Osteocyte (in vitro differentiated cells): ENCODE measurements around the gene MKRN2. TPM values are rescaled to one million over a fixed set of nuclear protein-coding genes. Genes with fewer than 3 reads are reported as not detected.

Experiments
- DNase-seq: peaks from one replicate; pipeline ENCODE4 v3.0.0; 2021; ENCODE audit warnings: mixed read lengths; ENCODE audit not compliant: unreplicated experiment; ENCODE audit errors: extremely low spot score
- H3K27ac Mint-ChIP-seq: one replicate; pipeline ENCODE4 v1.8.0; 2021; ENCODE audit warnings: mild to moderate bottlenecking, mixed read lengths; ENCODE audit not compliant: unreplicated experiment
- H3K27me3 Mint-ChIP-seq: one replicate; pipeline ENCODE4 v1.8.0; 2021; ENCODE audit warnings: mixed read lengths; ENCODE audit not compliant: unreplicated experiment
- H3K36me3 Mint-ChIP-seq: one replicate; pipeline ENCODE4 v1.8.0; 2021; ENCODE audit warnings: mixed read lengths; ENCODE audit not compliant: unreplicated experiment
- H3K4me1 Mint-ChIP-seq: one replicate; pipeline ENCODE4 v1.8.0; 2021; ENCODE audit warnings: mixed read lengths; ENCODE audit not compliant: unreplicated experiment
- H3K4me3 Mint-ChIP-seq: one replicate; pipeline ENCODE4 v1.8.0; 2021; ENCODE audit warnings: mild to moderate bottlenecking, moderate library complexity, mixed read lengths; ENCODE audit not compliant: unreplicated experiment
- H3K9me3 Mint-ChIP-seq: one replicate; pipeline ENCODE4 v1.8.0; 2021; ENCODE audit warnings: mixed read lengths; ENCODE audit not compliant: unreplicated experiment
- CTCF ChIP-seq: fragments of 200-600 bp; sonication (generic); IDR thresholded peaks from 2 replicates; pipeline ENCODE4 v1.5.0; 2021; ENCODE audit warnings: antibody characterized with exemption, mild to moderate bottlenecking, moderate library complexity
- total RNA-seq: library from RNA; stranded (reverse); gene quantifications from 2 replicates; pipeline ENCODE4 v1.2.1, GENCODE V29; 2021

MKRN2 gene
- total RNA-seq, 1 donor from 2014 or later = 32.4 TPM

- Mint-ChIP-seq H3K27me3 (no peaks in the 10 kb centered on the region), H3K36me3 (peaks cover 8% of the 10 kb centered on the region), H3K4me1 (peaks cover 32% of the 10 kb centered on the region), H3K4me3 (no peak overlapping the region), H3K9me3 (no peaks in the 10 kb centered on the region), H3K27ac (no peak overlapping the region)
- DNase-seq = no peak
- TF ChIP-seq CTCF = no peak
These were observed 44.3 kb upstream of the MKRN2 start for GRCh38 chr3:12512534-12513118.

DNA sequence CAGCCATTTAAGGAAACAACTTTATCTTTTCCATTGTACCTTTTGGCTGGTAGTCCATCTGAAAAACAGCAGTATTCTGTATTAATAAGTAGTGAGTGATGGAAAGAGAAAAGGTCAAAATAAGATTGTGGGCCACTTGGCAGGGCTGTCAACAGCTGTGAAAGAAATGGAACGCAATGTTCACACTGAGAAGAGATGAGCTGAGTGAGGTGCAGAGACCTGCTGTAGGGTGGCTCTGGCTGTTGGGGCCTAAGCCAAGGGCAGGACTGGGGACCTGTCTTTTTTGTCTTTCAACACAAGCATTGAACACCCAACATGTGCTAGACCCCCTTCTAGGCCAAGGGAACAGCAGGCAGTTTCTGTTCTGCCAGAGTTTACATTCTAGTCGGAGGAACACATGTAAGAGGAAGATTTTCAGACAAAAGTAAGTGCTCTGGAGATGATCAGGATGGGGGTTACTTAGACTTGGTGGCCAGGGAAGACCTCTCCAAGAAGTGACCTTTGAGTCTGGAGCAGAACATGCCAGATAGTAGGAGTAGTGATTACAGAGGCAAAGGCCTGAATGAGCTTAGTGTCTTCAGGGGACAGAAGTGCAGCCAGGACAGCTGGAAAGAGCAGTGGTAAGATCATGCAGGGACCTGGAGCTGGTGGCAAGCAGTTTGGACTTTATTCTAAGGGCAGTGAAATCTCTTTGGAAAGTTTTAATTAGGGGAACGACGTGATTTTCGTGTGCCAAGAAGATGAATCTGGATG, 43.0 kb upstream of the MKRN2 start:
- no peak for DNase-seq
- H3K9me3 Mint-ChIP-seq = no peaks in the 10 kb centered on the region
- peaks cover 20% of the 10 kb centered on the region for H3K4me1 Mint-ChIP-seq
- peaks cover 8% of the 10 kb centered on the region for H3K36me3 Mint-ChIP-seq
- no peak overlapping the region for H3K27ac Mint-ChIP-seq
- H3K4me3 Mint-ChIP-seq = no peak overlapping the region
- H3K27me3 Mint-ChIP-seq = no peaks in the 10 kb centered on the region
- TF ChIP-seq CTCF = no peak

- H3K4me3 Mint-ChIP-seq = no peak overlapping the region
- H3K27ac Mint-ChIP-seq = no peak overlapping the region
- peaks cover 6% of the 10 kb centered on the region for H3K4me1 Mint-ChIP-seq
- no peaks in the 10 kb centered on the region for H3K27me3 Mint-ChIP-seq
- TF ChIP-seq CTCF = no peak
- DNase-seq = no peak
- H3K9me3 Mint-ChIP-seq = no peaks in the 10 kb centered on the region
- peaks cover 8% of the 10 kb centered on the region for H3K36me3 Mint-ChIP-seq
These were observed 41.3 kb upstream of the MKRN2 start for GRCh38 chr3:12515631-12516030.

DNA sequence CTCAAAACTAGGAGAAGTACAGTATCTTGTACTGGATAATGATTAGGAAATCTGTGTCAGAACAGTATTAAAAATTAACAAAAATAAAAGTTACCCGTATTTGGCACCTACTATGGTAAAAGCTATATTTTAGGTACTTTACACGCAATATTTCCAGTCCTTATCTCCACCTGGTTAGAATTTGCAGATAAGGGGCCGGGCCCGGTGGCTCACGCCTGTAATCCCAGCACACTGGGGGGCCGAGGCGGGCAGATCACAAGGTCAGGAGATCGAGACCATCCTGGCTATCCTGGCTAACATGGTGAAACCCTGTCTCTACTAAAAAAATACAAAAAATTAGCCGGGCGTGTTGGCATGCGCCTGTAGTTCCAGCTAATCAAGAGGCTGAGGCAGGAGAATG, 40.0 kb upstream of the MKRN2 start:
- Mint-ChIP-seq H3K27ac (no peak overlapping the region), H3K9me3 (no peaks in the 10 kb centered on the region), H3K4me3 (no peak overlapping the region), H3K36me3 (peaks cover 12% of the 10 kb centered on the region), H3K4me1 (no peaks in the 10 kb centered on the region), H3K27me3 (no peaks in the 10 kb centered on the region)
- TF ChIP-seq CTCF = no peak
- DNase-seq = no peak

DNA sequence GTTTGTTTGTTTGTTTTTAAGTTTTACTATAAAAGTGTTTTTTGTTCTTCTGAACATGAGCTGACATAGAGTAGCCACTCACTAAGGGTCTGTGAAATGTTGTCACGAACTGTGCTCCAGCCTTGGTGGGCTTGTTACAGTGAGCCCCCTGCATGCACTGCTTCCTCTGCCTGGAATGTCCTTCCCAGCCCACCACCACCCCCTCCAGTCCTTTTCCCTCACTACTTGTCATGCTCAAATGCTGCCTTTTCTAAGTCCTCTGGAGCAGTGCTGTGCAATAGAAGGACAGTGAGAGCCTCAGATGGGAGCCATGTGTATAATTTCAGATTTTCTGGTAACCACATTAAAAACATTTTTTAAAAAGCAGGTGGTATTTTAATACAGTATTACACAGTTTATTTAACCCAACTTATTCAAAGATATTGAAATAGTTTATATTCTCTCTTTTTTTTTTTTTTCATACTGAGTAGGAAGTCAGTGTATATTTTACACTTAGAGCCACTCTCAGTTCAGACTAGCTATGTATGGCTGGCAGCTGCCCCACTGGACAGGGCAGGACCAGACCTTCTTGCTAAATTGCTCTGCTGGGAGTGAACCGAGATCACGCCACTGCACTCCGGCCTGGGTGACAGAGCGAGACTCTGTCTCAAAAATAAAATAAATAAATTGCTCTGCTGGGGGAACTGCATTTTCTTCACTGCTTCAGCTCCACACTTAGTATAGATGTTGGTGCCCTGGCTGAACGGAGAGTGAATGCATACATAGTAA, 38.4 kb upstream of the MKRN2 start:
- H3K27me3 Mint-ChIP-seq = no peaks in the 10 kb centered on the region
- no peak overlapping the region for H3K4me3 Mint-ChIP-seq
- peaks cover 7% of the 10 kb centered on the region for H3K36me3 Mint-ChIP-seq
- no peak for TF ChIP-seq CTCF
- H3K9me3 Mint-ChIP-seq = no peaks in the 10 kb centered on the region
- H3K4me1 Mint-ChIP-seq = no peaks in the 10 kb centered on the region
- no peak for DNase-seq
- no peak overlapping the region for H3K27ac Mint-ChIP-seq
